NCI-H345 (cell line): Measurements from ENCODE around the gene CDH10.

Experiments used
- DNase-seq: peaks from one replicate; lab custom pipeline; 2025; lab: John Stamatoyannopoulos, UW

The CDH10 gene

GRCh38 chr5:24644761-24645160, at the start of gene CDH10:
CDH10 (minus strand) TSS chr5:24644978; CDS start chr5:24593490, 51,488 bp downstream.
- DNase-seq = no peak

- no peak for DNase-seq
These were observed 48.8 kb upstream of the CDH10 start for GRCh38 chr5:24693609-24694008.

GRCh38 chr5:24691074-24691473, 46.3 kb upstream of the CDH10 start:
- DNase-seq = no peak

- DNase-seq = no peak
These were observed 36.3 kb upstream of the CDH10 start for GRCh38 chr5:24681106-24681505.

- no peak for DNase-seq
These were observed 23.3 kb upstream of the CDH10 start for GRCh38 chr5:24668050-24668449.

DNA sequence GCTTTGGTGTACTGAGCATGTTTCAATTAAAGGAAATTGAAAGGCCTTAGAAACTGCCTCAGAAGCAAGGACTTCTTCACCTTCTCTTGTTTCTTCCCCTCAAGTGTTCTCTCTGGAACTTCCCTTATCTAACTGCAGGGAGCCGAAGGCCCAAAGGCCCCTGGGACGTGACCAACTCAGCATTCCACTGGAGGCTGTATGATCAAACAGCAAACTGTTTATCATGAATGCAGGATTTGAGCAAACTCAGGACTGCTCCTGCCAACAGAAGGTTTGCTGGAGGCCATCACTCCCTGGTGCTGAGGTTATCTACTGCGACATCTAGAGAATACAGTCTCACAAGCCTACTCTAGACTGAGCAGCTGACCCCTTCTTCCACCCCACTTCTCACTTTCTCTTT, 4.8 kb upstream of the CDH10 start:
- DNase-seq = no peak

DNA sequence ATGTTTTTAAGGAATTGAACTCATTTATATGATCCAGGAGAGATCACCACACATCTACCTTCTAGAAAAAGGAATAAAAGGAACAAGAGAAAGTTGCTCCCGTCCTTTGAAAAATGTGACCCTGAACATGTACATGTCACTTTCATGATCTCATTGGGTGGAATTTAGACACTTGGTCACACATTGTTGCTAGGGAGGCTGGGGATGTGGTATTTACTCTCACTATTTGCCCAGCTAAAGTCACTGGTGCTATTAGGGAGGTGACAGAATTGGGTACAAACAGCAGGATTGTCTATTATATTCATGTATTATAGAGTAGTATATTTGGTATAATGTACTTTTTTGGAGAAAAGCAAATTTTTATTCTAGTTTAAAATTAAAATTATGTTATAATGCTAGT, 2.1 kb upstream of the CDH10 start:
- no peak for DNase-seq

GRCh38 chr5:24645483-24645882, 705 bp upstream of the CDH10 start:
- no peak for DNase-seq

GRCh38 chr5:24643880-24644279, 898 bp downstream of the CDH10 start:
- DNase-seq = no peak

GRCh38 chr5:24643156-24643555, 1.6 kb downstream of the CDH10 start:
- DNase-seq = no peak

GRCh38 chr5:24642022-24642421, 2.8 kb downstream of the CDH10 start:
- peak; percentile 13 for DNase-seq

DNA sequence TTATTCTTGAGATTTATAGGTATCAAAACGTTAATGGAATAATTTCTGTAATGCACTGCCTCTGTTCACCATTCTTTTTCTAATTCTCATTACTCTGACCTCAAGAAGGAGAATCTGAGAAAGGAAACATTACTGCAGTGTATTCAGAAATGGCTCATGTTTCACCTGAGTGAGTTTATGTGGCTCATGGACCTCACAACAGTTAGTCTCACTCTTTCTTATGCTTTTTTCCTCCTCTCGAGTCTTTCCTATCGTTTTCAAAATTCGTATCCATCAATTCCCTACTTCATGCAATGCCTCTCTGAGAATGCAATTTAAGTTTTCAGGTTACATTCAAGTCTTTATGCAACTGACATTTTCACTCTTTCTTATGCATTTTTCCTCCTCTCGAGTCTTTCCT, 9.6 kb downstream of the CDH10 start:
- no peak for DNase-seq

- peak; percentile 65 for DNase-seq
These were observed 11.0 kb downstream of the CDH10 start for GRCh38 chr5:24633715-24634325.

GRCh38 chr5:24632353-24632752, 12.4 kb downstream of the CDH10 start:
- DNase-seq = no peak

GRCh38 chr5:24630918-24631317, 13.9 kb downstream of the CDH10 start:
- no peak for DNase-seq

DNA sequence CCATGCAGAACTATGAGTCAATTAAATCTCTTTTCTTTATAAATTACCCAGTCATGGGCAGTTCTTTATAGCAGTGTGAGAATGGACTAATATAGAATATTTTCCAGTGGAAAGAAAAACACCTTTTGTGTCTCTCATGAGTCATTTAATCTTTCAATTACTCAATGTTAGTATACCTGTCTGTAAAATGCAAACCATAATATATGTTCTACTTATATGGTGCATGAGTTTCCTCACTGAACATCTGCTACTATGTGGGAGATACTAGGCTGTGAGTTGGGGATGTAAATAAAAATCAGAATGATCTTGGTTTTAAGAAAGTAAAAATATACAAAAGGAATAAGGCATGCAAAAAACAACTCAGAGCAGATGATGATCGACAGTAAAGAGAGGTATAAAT, 15.0 kb downstream of the CDH10 start:
- DNase-seq = no peak

DNA sequence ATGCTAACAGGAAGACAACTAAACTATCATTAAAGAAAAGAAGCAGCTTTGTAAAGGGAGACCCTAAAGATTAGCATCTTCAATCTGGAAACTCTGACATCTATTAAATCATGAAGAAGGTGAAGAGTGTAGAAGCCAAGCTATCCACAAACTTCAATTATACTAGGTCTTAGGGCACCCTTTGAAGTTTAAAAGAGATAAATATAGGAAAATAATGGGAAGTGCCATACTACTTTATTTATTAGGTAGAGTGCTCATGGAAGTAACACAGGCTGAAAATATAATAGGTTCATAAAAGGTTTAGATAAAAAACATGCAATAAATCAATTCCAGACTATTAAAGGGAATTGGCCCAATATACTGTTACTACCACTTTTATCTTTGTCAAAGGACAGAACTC, 19.9 kb downstream of the CDH10 start:
- no peak for DNase-seq

DNA sequence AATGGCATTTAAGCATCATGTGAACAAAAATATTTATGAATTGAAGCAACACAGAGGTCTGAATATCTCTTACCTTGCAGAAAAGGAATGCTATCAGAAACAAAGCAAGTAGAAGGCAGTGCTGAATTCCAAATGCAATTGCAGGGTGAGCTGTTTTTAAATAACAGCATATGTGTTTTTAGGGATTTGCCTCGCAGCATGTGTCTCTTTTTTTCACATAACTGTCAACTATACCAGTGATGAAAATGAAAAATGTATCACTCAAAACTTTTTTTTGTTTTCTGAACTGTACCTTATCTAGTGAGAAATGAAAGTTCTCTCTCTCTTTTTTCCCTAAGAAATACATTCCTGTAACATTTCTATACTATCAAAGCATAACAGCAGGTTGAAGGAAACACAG, 21.2 kb downstream of the CDH10 start:
- DNase-seq = no peak

DNA sequence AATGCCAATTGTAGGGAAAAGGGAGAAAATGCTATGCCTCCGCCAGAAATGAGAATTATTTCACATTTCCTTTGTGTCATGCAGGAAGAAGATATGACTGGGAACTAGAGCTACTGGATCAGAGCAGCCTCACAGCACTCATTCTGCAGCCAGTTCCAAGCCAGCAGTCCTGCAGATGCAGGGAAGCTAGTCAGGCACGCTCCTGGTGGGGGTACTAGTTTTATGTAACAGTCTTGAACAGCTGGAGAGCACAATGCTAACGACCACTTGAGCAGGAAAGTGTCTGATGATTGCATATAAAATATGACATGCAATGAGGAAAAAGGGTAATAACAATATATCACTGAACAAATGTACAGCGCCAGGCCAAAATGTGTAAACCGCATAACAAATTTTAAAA, 21.7 kb downstream of the CDH10 start:
- DNase-seq = no peak

GRCh38 chr5:24621792-24622191, 23.0 kb downstream of the CDH10 start:
- DNase-seq = peak; percentile 41

DNA sequence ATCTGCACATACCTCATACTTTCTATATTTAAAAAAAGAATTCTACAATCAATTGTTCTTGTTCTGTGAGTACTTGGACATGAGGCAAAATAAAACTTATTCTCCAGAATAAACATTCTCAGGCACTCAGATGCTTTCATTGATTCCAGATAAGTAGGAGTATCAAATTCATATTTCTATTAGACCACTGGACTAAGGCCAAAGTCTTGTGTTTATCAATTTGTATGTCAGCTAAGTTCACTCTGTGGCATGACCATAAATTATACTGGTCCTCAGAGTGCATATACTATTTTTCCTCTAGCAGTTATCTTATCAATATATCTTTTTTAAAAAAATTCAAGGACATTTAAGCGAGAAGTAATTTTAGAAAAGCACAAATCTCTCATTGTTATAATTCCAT, 28.2 kb downstream of the CDH10 start:
- DNase-seq = no peak

GRCh38 chr5:24615159-24615558, 29.6 kb downstream of the CDH10 start:
- no peak for DNase-seq

DNA sequence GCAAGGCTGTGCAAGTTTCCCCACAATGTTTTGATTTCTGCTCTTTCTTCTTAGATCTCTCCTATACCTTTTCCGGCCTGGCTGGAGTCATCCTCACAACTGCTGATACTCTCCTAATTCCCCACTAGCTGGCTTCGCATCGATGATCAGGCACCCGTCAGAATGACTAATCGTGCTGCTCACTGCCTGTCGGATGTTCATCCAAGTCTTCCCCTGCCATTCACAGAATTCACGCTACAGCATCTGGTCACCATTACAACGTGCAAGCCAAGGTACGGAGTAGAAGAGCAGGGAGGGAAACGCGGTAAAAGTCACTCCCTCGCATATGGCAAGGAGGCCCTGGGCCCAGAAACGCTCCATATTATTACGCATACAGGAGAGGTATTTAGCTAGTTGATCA, 35.1 kb downstream of the CDH10 start:
- no peak for DNase-seq

DNA sequence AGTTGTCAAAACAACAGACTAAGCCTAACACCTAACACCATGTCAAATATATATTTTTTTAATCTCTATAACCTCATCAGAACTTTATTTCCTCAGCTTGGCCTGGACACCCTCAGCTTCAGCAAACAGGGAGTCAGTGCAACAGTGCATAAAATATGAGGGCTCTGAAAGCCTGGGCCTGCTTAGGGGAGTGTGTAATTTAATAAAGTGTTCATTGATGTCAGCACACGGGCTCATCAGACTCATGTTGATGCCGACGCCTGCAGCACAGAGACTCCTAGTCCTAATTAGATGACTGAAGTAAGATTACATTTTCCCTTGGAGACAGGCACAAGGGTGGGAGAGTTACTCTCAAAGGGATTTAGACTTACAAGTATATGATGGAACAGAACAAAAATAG, 37.8 kb downstream of the CDH10 start:
- DNase-seq = no peak

GRCh38 chr5:24602188-24602587, 42.6 kb downstream of the CDH10 start:
- DNase-seq = no peak
